Effector memory CD4-positive, alpha-beta T cell (primary cell): Measurements from ENCODE around the gene GRIA3.

Experiments
- DNase-seq, 3 donors: peaks; one replicate each; pipeline ENCODE4 v3.0.0-alpha.2; 2020
- H3K27ac ChIP-seq: 2 replicates; pipeline ENCODE4 v1.7.0; 2013; ENCODE audit warnings: mild to moderate bottlenecking, low read length, moderate library complexity; ENCODE audit not compliant: insufficient read depth, poor library complexity, severe bottlenecking
- H3K27me3 ChIP-seq: replicated peaks from 2 replicates; pipeline ENCODE4 v1.7.0; 2013; ENCODE audit warnings: mild to moderate bottlenecking, low read length; ENCODE audit not compliant: insufficient read depth, control insufficient read depth, poor library complexity, severe bottlenecking
- H3K36me3 ChIP-seq: 2 replicates; pipeline ENCODE4 v1.7.0; 2013; ENCODE audit warnings: mild to moderate bottlenecking, low read length, moderate library complexity; ENCODE audit not compliant: control insufficient read depth, insufficient read depth
- H3K4me1 ChIP-seq: 2 replicates; pipeline ENCODE4 v1.7.0; 2013; ENCODE audit warnings: low read length, mild to moderate bottlenecking; ENCODE audit not compliant: control insufficient read depth, insufficient read depth, poor library complexity, severe bottlenecking
- H3K4me3 ChIP-seq: 2 replicates; pipeline ENCODE4 v1.7.0; 2013; ENCODE audit warnings: low read length, low read depth, mild to moderate bottlenecking; ENCODE audit not compliant: insufficient read depth, poor library complexity, severe bottlenecking
- H3K9me3 ChIP-seq: 2 replicates; pipeline ENCODE4 v1.7.0; 2013; ENCODE audit warnings: mild to moderate bottlenecking, low read length, moderate library complexity; ENCODE audit not compliant: control insufficient read depth

Gene GRIA3

DNA sequence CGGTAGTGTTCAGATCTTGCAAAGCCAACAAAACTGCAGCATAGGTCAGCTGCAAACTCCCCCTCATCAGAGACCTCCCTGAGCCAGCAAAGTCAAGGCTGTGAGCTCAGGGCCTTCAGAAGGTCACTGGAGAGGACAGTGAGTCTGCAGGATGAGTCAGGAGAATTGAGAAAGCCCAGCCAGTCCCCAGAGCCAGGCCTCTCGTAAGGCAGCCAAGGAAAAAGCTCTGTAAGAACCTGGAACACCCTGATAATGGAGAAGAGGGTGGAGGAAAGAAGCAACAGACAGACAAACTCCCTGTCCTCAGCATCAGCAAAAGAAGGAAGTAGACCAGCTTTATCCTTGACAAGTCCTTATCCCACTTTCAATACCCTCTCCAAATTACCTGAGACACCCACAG, 33.0 kb downstream of the GRIA3 start:
- Histone ChIP-seq H3K9me3 (no peaks in the 10 kb centered on the region), H3K27ac (no peak overlapping the region), H3K27me3 (no peaks in the 10 kb centered on the region), H3K4me1 (no peaks in the 10 kb centered on the region), H3K36me3 (no peaks in the 10 kb centered on the region), H3K4me3 (no peak overlapping the region)
- DNase-seq: no peak

DNA sequence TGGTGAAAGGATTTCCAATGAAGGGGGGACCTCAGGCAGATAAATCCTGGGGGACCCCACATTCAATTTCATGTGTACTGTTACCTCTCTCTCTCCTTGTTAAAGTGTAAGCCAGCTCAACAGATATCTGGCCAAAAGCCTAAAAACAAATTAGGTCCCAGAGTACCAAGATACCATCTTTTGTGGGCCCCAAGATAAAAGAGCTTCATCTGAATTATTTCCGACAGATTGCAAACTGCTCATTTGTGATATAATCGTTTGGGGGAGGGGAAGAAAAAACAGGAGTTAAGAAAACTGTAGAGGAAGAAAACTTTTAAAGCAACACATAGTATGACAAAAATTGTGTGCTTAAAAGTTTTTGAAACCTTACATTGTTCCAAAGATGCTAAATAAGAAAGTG, 33.6 kb downstream of the GRIA3 start:
- Histone ChIP-seq H3K9me3 (no peaks in the 10 kb centered on the region), H3K27me3 (no peaks in the 10 kb centered on the region), H3K36me3 (no peaks in the 10 kb centered on the region), H3K27ac (no peak overlapping the region), H3K4me1 (no peaks in the 10 kb centered on the region), H3K4me3 (no peak overlapping the region)
- no peak for DNase-seq

DNA sequence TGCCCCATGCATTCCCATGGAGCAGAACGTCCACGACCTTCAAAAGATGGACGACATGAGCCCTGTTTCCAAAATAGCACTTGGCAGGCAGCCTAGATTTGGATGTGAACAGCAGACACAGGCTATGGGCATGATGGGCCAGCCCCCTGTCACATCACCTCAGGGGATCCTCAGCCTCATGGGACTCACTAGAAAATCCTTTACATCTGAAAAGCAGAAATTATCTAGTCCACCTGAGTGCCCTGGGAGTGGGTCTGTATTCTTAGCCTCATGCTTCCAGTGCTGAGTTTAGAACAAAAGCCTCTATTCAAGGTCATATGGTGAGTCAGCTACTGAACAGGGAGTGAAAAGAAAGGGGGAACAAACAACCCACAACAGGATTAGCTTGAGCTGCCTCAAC, 35.8 kb downstream of the GRIA3 start:
- H3K27me3 ChIP-seq: no peaks in the 10 kb centered on the region
- no peaks in the 10 kb centered on the region for H3K36me3 ChIP-seq
- H3K4me3 ChIP-seq: no peak overlapping the region
- no peaks in the 10 kb centered on the region for H3K4me1 ChIP-seq
- H3K9me3 ChIP-seq: no peaks in the 10 kb centered on the region
- H3K27ac ChIP-seq: no peak overlapping the region
- DNase-seq: no peak

DNA sequence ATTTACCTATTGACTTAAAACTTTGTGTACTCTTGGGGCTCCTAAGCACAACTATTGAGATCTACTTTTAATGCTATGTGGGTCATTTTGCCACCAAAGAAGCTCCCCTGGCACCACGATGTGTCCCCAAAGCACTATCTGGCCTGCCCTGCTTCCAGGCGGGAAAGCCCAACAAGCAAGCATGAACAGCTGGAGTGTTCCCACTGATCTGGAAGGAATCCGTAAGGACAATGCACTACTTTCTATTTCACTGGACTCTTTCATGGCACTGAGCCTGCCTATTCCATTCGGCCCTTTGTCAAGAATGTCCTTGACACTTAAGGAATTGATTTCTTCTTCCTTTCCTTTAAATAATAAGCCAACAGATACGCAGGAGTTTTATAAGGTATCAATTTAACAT, 38.8 kb downstream of the GRIA3 start:
- Histone ChIP-seq H3K4me1 (no peaks in the 10 kb centered on the region), H3K27ac (no peak overlapping the region), H3K4me3 (no peak overlapping the region), H3K9me3 (no peaks in the 10 kb centered on the region), H3K36me3 (no peaks in the 10 kb centered on the region), H3K27me3 (no peaks in the 10 kb centered on the region)
- DNase-seq: no peak

DNA sequence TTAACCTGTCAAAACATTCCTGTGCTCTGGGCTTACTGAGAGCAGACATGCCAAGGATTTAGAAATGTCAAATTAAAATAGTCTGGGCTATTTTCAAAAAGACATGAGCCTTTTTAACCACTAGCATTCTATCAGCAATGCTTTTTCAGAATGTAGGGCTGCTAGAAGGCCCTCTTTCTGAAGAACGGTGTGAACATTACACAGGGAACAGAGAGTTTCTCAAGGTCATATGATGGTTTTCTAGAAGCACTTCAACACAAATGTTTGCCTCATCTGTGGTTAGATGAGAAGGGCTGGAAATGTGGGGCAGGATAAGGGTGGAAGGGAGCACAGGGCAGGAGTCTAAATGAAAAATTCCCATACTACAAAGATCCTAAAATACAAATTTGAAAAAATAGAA, 39.3 kb downstream of the GRIA3 start:
- Histone ChIP-seq H3K9me3 (no peaks in the 10 kb centered on the region), H3K27ac (no peak overlapping the region), H3K36me3 (no peaks in the 10 kb centered on the region), H3K27me3 (no peaks in the 10 kb centered on the region), H3K4me1 (no peaks in the 10 kb centered on the region), H3K4me3 (no peak overlapping the region)
- DNase-seq: no peak

DNA sequence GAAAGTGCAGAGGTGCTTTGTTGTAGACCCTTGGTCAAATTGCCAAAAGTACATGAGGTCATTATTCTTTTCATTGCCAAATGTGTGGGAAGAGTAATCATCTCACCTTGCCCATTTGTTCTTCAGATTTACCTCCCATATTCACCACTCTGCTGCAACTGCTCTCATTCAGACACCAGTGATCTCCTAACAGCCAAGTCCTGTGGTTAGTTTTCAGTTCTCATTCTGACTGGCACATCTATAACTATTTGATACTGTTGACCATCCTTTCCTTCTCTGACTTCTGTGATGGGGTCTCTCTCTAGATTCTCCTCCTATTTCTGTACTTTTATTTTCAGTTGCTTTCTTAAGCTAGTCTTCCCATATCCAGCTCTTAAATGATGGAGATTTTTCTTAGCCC, 39.8 kb downstream of the GRIA3 start:
- H3K9me3 ChIP-seq: no peaks in the 10 kb centered on the region
- H3K27ac ChIP-seq: no peak overlapping the region
- DNase-seq: no peak
- no peak overlapping the region for H3K4me3 ChIP-seq
- no peaks in the 10 kb centered on the region for H3K36me3 ChIP-seq
- no peaks in the 10 kb centered on the region for H3K27me3 ChIP-seq
- H3K4me1 ChIP-seq: no peaks in the 10 kb centered on the region

DNA sequence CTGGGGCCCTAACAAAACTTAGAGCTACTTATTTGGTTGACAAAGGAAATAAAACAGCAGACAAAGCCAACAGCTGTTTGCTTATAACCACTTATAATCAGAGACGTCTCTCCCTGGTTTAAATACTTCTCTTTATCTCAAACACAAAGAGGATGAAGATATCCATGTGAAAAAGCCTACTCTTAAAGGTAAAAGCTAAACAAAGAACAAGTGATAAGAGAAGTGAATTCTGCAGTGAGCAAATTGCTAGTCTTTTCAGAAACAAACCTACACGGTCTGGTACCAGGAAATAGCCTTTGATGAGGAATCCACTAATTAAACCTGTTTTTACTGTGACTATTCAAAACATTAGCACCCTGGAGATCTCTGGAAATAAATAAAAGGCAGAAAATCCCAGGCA, 46.7 kb downstream of the GRIA3 start:
- DNase-seq: no peak
- H3K4me1 ChIP-seq: no peaks in the 10 kb centered on the region
- H3K36me3 ChIP-seq: no peaks in the 10 kb centered on the region
- no peaks in the 10 kb centered on the region for H3K27me3 ChIP-seq
- H3K9me3 ChIP-seq: no peaks in the 10 kb centered on the region
- H3K27ac ChIP-seq: no peak overlapping the region
- H3K4me3 ChIP-seq: no peak overlapping the region

DNA sequence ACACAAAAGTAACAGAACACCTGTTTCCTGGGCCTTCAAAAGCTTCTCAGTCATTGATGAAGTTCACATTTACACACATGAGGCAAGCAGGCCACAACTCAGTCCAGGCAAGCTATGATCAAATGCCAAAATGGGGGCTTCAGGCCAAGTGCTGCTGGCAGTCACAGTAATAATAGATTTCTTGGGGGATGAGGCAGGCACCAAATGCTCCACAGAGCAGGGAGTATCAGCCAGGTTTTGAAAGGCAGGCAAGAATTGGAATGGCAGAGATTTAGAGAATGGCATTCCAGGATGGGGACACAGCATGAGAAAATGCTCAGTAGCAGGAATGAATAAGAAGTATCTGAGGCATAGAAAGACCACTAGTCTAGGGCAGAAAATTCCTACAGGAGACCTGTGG, 52.8 kb downstream of the GRIA3 start:
- no peak for DNase-seq
- Histone ChIP-seq H3K9me3 (no peaks in the 10 kb centered on the region), H3K27ac (no peak overlapping the region), H3K4me3 (no peak overlapping the region), H3K27me3 (peaks cover 2% of the 10 kb centered on the region), H3K36me3 (no peaks in the 10 kb centered on the region), H3K4me1 (no peaks in the 10 kb centered on the region)

DNA sequence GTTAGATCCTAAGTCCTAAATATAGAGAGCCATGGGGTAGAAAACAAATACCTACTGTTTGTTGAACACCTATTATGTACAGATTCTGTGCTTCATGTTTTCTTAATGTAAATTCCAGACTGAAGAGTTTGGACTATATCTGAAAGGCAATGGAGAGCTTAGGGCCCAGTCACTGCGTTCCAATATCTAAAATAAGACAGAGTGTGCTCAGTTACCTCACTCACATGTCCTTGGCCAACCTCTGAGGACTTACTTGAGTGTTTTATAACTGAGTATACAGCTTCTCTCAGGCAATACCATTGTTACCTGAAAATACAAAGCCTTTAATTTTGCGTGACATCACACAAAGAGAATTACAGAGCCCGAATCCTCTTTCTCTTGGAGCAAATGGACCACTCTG, 53.2 kb downstream of the GRIA3 start:
- Histone ChIP-seq H3K9me3 (no peaks in the 10 kb centered on the region), H3K27me3 (peaks cover 2% of the 10 kb centered on the region), H3K27ac (no peak overlapping the region), H3K4me3 (no peak overlapping the region), H3K4me1 (no peaks in the 10 kb centered on the region), H3K36me3 (no peaks in the 10 kb centered on the region)
- no peak for DNase-seq

DNA sequence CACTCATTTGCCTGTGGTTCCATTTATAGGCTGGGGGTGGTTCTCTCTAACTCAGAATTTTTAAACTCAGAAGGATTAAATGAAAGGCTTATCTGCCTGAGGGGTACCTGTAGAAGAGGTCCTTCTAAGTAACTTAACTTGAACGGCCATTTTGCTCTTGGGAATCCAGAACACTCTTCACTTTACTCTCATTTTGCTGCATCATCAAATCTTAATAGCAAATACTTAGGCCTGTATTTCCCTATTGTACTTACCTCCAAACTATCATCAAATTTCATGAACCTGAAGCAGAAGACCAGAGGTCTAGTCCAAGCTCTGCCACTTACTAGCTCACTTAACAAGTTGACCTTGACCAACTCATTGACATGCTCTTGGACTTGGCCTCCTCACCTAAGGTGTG, 70.4 kb downstream of the GRIA3 start:
- H3K4me1 ChIP-seq: no peaks in the 10 kb centered on the region
- no peak overlapping the region for H3K4me3 ChIP-seq
- no peaks in the 10 kb centered on the region for H3K9me3 ChIP-seq
- no peak overlapping the region for H3K27ac ChIP-seq
- no peaks in the 10 kb centered on the region for H3K36me3 ChIP-seq
- H3K27me3 ChIP-seq: no peaks in the 10 kb centered on the region
- DNase-seq: no peak

DNA sequence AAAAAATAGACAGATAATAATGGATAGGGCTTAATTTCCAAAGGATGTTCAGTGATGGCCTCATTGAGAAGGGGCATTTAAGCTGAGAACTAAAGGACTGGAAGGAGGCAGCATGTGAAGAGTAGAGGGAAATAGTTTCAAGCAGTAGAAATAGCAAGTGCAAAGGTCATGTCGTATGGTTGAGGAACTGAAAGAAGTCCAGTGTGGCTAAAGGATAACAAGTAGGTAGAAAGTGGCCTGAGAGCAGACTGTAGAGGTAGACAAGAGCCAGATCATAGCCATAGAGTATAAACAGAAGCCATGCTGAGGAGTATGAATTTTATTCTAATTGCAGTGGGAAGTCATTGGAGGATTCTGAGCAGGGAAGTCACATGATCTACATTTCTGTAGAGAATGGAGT, 72.3 kb downstream of the GRIA3 start:
- Histone ChIP-seq H3K4me3 (no peak overlapping the region), H3K27ac (no peak overlapping the region), H3K9me3 (no peaks in the 10 kb centered on the region), H3K4me1 (no peaks in the 10 kb centered on the region), H3K36me3 (no peaks in the 10 kb centered on the region), H3K27me3 (no peaks in the 10 kb centered on the region)
- no peak for DNase-seq
